B cell (primary cell): Measurements from ENCODE around the gene ACO2. TPM values are rescaled to one million over a fixed set of nuclear protein-coding genes. Genes with fewer than 3 reads are reported as not detected.

Source experiments
- ATAC-seq: fragments of 200-7000 bp; cut with Tn5 transposase; one replicate; pipeline ENCODE4 v1.10.0; 2021; ENCODE audit warnings: low read depth, mild to moderate bottlenecking, moderate number of reproducible peaks, moderate library complexity
- CTCF ChIA-PET: fragments of 350-600 bp; sonication (Branson Sonifier 250); formaldehyde crosslinking; loops from one replicate; lab custom pipeline; 2021; ENCODE audit warnings: antibody characterized with exemption, inconsistent platforms; lab: Charles Lee
- POLR2A ChIA-PET: fragments of 350-600 bp; sonication (Branson Sonifier 250); formaldehyde crosslinking; loops from one replicate; lab custom pipeline; 2021; ENCODE audit warnings: antibody characterized with exemption; lab: Charles Lee
- DNase-seq: peaks from one replicate; pipeline ENCODE4 v3.0.0; 2013
- H2AFZ ChIP-seq: 2 replicates; pipeline ENCODE4 v1.6.1; 2012; ENCODE audit warnings: mild to moderate bottlenecking, low read depth, low read length; ENCODE audit not compliant: insufficient read depth, poor library complexity, severe bottlenecking
- H3K27ac ChIP-seq, 2 donors: 1 replicate in 1 of 2; 2 replicates in 1 of 2; pipeline ENCODE4 v1.5.1; 2012 to 2013; ENCODE audit warnings: low read length in 2 of 2, mild to moderate bottlenecking in 2 of 2, moderate library complexity in 1 of 2
- H3K27me3 ChIP-seq, 4 experiments: fragments of 200-600 bp in 1 of 4; sonication (generic) in 1 of 4; replicated peaks in 1 of 4; 1 replicate in 2 of 4; 2 replicates in 2 of 4; pipeline versions ENCODE4 v1.6.1 to v1.7.0; 2013 to 2016; ENCODE audit warnings: low read length in 3 of 4, mild to moderate bottlenecking in 2 of 4, mixed read lengths in 1 of 4, moderate library complexity in 1 of 4; ENCODE audit not compliant: insufficient read depth in 4 of 4, control insufficient read depth in 3 of 4; ENCODE audit errors: control extremely low read depth in 1 of 4
- H3K36me3 ChIP-seq, 2 experiments: replicated peaks in 1 of 2; 1 replicate in 1 of 2; 2 replicates in 1 of 2; pipeline versions ENCODE4 v1.6.1 to v1.7.1; 2013; ENCODE audit warnings: low read length in 1 of 2; ENCODE audit not compliant: insufficient read depth in 2 of 2, control insufficient read depth in 1 of 2; ENCODE audit errors: control extremely low read depth in 1 of 2, extremely low read depth in 1 of 2
- H3K4me1 ChIP-seq, 2 donors: fragments of 200-600 bp in 1 of 2; sonication (generic) in 1 of 2; 1 replicate in 1 of 2; 2 replicates in 1 of 2; pipeline versions ENCODE4 v1.5.1 to v1.6.1; 2013 to 2017; ENCODE audit warnings: low read length in 2 of 2; ENCODE audit not compliant: control insufficient read depth in 2 of 2, insufficient read depth in 2 of 2
- H3K4me2 ChIP-seq: replicated peaks from 2 replicates; pipeline ENCODE3; 2012; ENCODE audit warnings: mild to moderate bottlenecking, low read depth, low read length; ENCODE audit not compliant: poor library complexity, severe bottlenecking
- H3K4me3 ChIP-seq, 5 experiments: fragments of 200-600 bp in 1 of 5; sonication (generic) in 1 of 5; 1 replicate in 3 of 5; 2 replicates in 2 of 5; pipeline versions ENCODE4 v1.5.1 to v1.7.0; 2011 to 2016; ENCODE audit warnings: low read length in 4 of 5, mild to moderate bottlenecking in 4 of 5, low read depth in 2 of 5, control low read depth in 1 of 5, moderate library complexity in 1 of 5; ENCODE audit not compliant: insufficient read depth in 1 of 5; ENCODE audit errors: control extremely low read depth in 1 of 5, extremely low read depth in 1 of 5
- H3K79me2 ChIP-seq: fragments of 200-600 bp; sonication (generic); one replicate; pipeline ENCODE4 v1.6.0; 2016; ENCODE audit warnings: low read length; ENCODE audit not compliant: control insufficient read depth, insufficient read depth
- H3K9ac ChIP-seq: fragments of 200-600 bp; sonication (generic); 2 replicates; pipeline ENCODE4 v1.6.1; 2017; ENCODE audit warnings: mild to moderate bottlenecking, low read length, moderate library complexity
- H3K9me3 ChIP-seq, 3 donors: one replicate each; pipeline versions ENCODE4 v1.6.1 to v1.7.1; 2013; ENCODE audit warnings: low read length in 2 of 3; ENCODE audit not compliant: control insufficient read depth in 2 of 3, insufficient read depth in 1 of 3; ENCODE audit errors: control extremely low read depth in 1 of 3
- H4K20me1 ChIP-seq: 2 replicates; pipeline ENCODE4 v1.6.0; 2012; ENCODE audit warnings: mild to moderate bottlenecking, low read length; ENCODE audit not compliant: insufficient read depth, control insufficient read depth, poor library complexity, severe bottlenecking
- H3K27ac Mint-ChIP-seq: one replicate; pipeline ENCODE4 v1.8.0; 2021; ENCODE audit warnings: mixed read lengths
- H3K27me3 Mint-ChIP-seq: one replicate; pipeline ENCODE4 v1.8.0; 2021; ENCODE audit warnings: mixed read lengths
- H3K4me1 Mint-ChIP-seq: one replicate; pipeline ENCODE4 v1.8.0; 2021; ENCODE audit warnings: mixed read lengths
- H3K4me3 Mint-ChIP-seq: one replicate; pipeline ENCODE4 v1.8.0; 2021; ENCODE audit warnings: mixed read lengths
- H3K9me3 Mint-ChIP-seq: one replicate; pipeline ENCODE4 v1.8.0; 2022; ENCODE audit warnings: mixed read lengths; ENCODE audit not compliant: insufficient read depth
- EZH2 ChIP-seq: IDR thresholded peaks from 2 replicates; pipeline ENCODE4 v1.6.1; 2012; ENCODE audit warnings: borderline replicate concordance, low read depth, mild to moderate bottlenecking, moderate library complexity, low read length; ENCODE audit not compliant: insufficient read depth, poor library complexity, severe bottlenecking
- WGBS: methylation state at CpG from one replicate; pipeline ENCODE4 v1.1.5; 2013; ENCODE audit warnings: missing lambda C conversion rate; ENCODE audit not compliant: insufficient coverage; 5-methylcytosine and 5-hydroxymethylcytosine counted together
- intact Hi-C: fragments of 100-400 bp; cut with micrococcal nuclease; formaldehyde crosslinking; loops from one replicate; pipeline ENCODE4 v1.10.0; 2022
- polyA plus RNA-seq: library from polyadenylated mRNA; depleted of rRNA; stranded (reverse); fragments of >200 nt; gene quantifications from 2 replicates; pipeline ENCODE4 v1.2.3, GENCODE V29; 2012
- total RNA-seq, 2 donors: library from RNA; stranded (reverse); fragments of 120-200 nt in 1 of 2; gene quantifications; 1 replicate in 1 of 2; 2 replicates in 1 of 2; pipeline versions ENCODE4 v1.2.3 to v1.2.4, GENCODE V29; 2013 to 2022
- TF ChIP-seq, protein P1 (sequence below): fragments of 200-600 bp; IDR thresholded peaks from one replicate; pipeline ENCODE4 v1.8.0; 2022; ENCODE audit warnings: antibody characterized with exemption, mild to moderate bottlenecking

Gene ACO2
- total and polyA plus RNA-seq, 2 donors (not counting 1 experiment from before 2014, with no cell fraction given) = 91.5 to 91.7 TPM

DNA sequence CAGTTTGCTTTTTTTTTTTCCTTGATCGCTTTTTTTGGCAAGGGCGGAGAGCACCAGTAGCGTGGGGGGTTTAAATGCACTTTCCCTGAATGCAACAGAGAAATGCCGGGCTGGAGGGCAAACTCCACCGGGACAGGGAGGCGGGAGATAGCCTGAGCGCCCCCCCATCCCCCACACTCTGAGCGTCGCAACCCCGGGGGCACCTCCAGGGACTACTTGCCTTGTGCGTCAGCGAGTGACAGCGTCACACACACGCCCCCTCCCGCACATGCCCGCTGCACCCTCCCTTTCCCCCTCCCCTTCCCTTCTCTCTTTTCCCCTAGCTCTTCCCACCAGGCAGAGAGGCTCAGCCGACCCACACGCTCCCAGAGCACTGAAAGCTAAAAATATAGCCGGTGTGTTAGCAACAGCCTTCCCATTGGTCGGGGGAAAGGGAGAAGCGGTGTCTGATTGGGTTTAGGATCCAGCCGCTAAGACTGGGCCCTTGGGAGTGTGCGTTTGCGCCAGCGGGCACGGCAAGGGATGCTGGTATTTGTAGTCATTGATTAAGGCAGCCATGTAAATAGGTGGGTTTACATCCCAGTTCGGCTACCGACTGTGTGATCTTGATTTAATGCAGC lies 20.6 kb upstream of the ACO2 start:
- peak; percentile 60 for ATAC-seq
- Histone ChIP-seq H3K9ac (peak overlapping the region; percentile 85), H4K20me1 (peaks cover 26% of the 10 kb centered on the region), H3K79me2 (peaks cover 33% of the 10 kb centered on the region), H2AFZ (peak overlapping the region; percentile 68), H3K4me1 (peaks cover 8 to 25% of the 10 kb centered on the region in 2 donors), H3K4me2 (peak overlapping the region; percentile 92), H3K27me3 (no peaks in the 10 kb centered on the region), H3K27ac (peak overlapping the region; percentile 97 to 98), H3K36me3 (no peaks in the 10 kb centered on the region), H3K9me3 (no peaks in the 10 kb centered on the region), H3K4me3 (peak overlapping the region; percentile 90 to 99 (median 97))
- peak; percentile 96 for DNase-seq
- H3K27me3 Mint-ChIP-seq = no peaks in the 10 kb centered on the region
- H3K4me1 Mint-ChIP-seq = peaks cover 28% of the 10 kb centered on the region
- intact Hi-C loops = loop anchor here (1.0 to 10.0 kb wide), 4 partner anchors 21 to 593 kb away; partner anchors contain the start of genes ACO2, DESI1, ST13 and XPNPEP3
- WGBS = 0% methylated on average over 24 of the region's 28 CpGs
- ChIA-PET POLR2A (interaction anchor here (0.6 to 6.9 kb wide), 17 partner anchors 11 to 1078 kb away, joined by 3 to 88 read pairs (median 4); partner anchors contain the start of genes ACO2, PHF5A, SGSM3 and TEF), CTCF (interaction anchor here (1.0 to 6.3 kb wide), 7 partner anchors 20 to 53 kb away, joined by 3 to 41 read pairs (median 3); partner anchors contain the start of genes ACO2 and PHF5A)
- H3K9me3 Mint-ChIP-seq = no peaks in the 10 kb centered on the region
- TF ChIP-seq EZH2 = no peak
- H3K4me3 Mint-ChIP-seq = peak overlapping the region; percentile 99
- H3K27ac Mint-ChIP-seq = peak overlapping the region; percentile 94

DNA sequence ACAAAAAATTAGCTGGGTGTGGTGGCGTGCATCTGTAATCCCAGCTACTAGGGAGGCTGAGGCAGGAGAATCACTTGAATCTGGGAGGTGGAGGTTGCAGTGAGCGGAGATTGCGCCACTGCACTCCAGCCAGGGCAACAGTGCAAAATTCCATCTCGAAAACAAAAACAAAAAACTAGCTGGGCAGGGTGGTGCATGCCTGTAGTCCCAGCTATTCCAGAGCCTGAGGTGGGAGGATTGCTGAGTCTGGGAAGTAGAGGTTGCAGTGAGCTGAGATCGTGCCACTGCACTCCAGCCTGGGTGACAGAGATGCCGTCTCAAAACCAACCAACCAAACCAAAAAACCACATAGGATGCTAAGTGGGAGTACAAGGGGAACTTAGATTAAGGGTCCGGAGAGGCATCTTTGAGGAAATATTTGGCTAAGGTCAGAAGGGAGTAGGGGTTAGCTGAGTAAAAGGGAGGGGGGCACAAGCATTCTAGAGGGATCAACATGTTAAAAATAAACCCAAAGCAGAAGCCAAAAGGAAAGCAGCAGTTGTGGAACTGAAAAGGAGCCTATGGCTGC lies 10.7 kb upstream of the ACO2 start:
- no peaks in the 10 kb centered on the region for H3K27me3 Mint-ChIP-seq
- intact Hi-C loops = no loop called here
- ATAC-seq (no peak), DNase-seq (no peak)
- no peak overlapping the region for H3K9ac ChIP-seq
- peak overlapping the region in 1 of 2 donors; percentile 41 for H3K27ac ChIP-seq
- H3K4me1 ChIP-seq = no peaks in the 10 kb centered on the region
- POLR2A ChIA-PET = interaction anchor here (0.6 kb wide), 1 partner anchor 14 kb away, joined by 3 read pairs; no protein-coding TSS in a partner anchor
- H3K79me2 ChIP-seq = peaks cover 21% of the 10 kb centered on the region
- H3K27ac Mint-ChIP-seq = peak overlapping the region; percentile 59
- no peak overlapping the region for H3K4me2 ChIP-seq
- no peak for TF ChIP-seq EZH2
- TF ChIP-seq, protein P1, sequence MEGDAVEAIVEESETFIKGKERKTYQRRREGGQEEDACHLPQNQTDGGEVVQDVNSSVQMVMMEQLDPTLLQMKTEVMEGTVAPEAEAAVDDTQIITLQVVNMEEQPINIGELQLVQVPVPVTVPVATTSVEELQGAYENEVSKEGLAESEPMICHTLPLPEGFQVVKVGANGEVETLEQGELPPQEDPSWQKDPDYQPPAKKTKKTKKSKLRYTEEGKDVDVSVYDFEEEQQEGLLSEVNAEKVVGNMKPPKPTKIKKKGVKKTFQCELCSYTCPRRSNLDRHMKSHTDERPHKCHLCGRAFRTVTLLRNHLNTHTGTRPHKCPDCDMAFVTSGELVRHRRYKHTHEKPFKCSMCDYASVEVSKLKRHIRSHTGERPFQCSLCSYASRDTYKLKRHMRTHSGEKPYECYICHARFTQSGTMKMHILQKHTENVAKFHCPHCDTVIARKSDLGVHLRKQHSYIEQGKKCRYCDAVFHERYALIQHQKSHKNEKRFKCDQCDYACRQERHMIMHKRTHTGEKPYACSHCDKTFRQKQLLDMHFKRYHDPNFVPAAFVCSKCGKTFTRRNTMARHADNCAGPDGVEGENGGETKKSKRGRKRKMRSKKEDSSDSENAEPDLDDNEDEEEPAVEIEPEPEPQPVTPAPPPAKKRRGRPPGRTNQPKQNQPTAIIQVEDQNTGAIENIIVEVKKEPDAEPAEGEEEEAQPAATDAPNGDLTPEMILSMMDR = no peak
- H2AFZ ChIP-seq = no peak overlapping the region
- H3K4me1 Mint-ChIP-seq = peaks cover 3% of the 10 kb centered on the region
- H3K27me3 ChIP-seq = no peaks in the 10 kb centered on the region
- no peak overlapping the region for H3K4me3 ChIP-seq
- no peaks in the 10 kb centered on the region for H3K9me3 ChIP-seq
- peaks cover 8% of the 10 kb centered on the region for H4K20me1 ChIP-seq
- CTCF ChIA-PET = interaction anchor here (1.1 kb wide), 1 partner anchor 42 kb away, joined by 3 read pairs; no protein-coding TSS in a partner anchor
- WGBS = 100% methylated on average over 2 of the region's 7 CpGs
- no peak overlapping the region for H3K4me3 Mint-ChIP-seq
- peaks cover 3 to 35% of the 10 kb centered on the region in 2 experiments for H3K36me3 ChIP-seq
- no peaks in the 10 kb centered on the region for H3K9me3 Mint-ChIP-seq
